ENCODE measurements around the gene ATG9A.
"Not testable (repeated sequence)": the region's sequence is repeated elsewhere in the genome, so short reads cannot be mapped to it uniquely, and the experiment has no call there.

Gene ATG9A

GRCh38 chr2:219209236-219210195, 19.9 kb downstream of the ATG9A start:
- in situ Hi-C loops (cut with MboI; ENCODE audit: low pct_unique_long_range_greater_than_20kb, low sequenced_read_pairs) = no loop called here
- peak; percentile 22 for DNase-seq

GRCh38 chr2:219207884-219208740, 21.3 kb downstream of the ATG9A start:
- no peak for DNase-seq
- in situ Hi-C loops (cut with MboI; ENCODE audit: low pct_unique_long_range_greater_than_20kb, low sequenced_read_pairs) = no loop called here

- in situ Hi-C loops (cut with MboI; ENCODE audit: low pct_unique_long_range_greater_than_20kb, low sequenced_read_pairs) = no loop called here
- DNase-seq = no peak
These were observed 22.1 kb downstream of the ATG9A start for GRCh38 chr2:219207134-219207883.

GRCh38 chr2:219206328-219207133, 22.9 kb downstream of the ATG9A start, which contains the start of gene ZFAND2B:
Gene ZFAND2B, plus strand, starts transcription at chr2:219206782. Its CDS starts 206 bp downstream, at chr2:219206988.
- DNase-seq = peak; percentile 92
- in situ Hi-C loops (cut with MboI; ENCODE audit: low pct_unique_long_range_greater_than_20kb, low sequenced_read_pairs) = no loop called here

GRCh38 chr2:219205981-219206327, 23.5 kb downstream of the ATG9A start:
- no peak for DNase-seq
- in situ Hi-C loops (cut with MboI; ENCODE audit: low pct_unique_long_range_greater_than_20kb, low sequenced_read_pairs) = no loop called here

- in situ Hi-C loops (cut with MboI; ENCODE audit: low pct_unique_long_range_greater_than_20kb, low sequenced_read_pairs) = no loop called here
- DNase-seq = no peak
These were observed 24.3 kb downstream of the ATG9A start for GRCh38 chr2:219205165-219205538.

GRCh38 chr2:219204425-219205164, 24.8 kb downstream of the ATG9A start:
- no peak for DNase-seq
- in situ Hi-C loops (cut with MboI; ENCODE audit: low pct_unique_long_range_greater_than_20kb, low sequenced_read_pairs) = no loop called here

- DNase-seq; in situ Hi-C loops (cut with MboI; ENCODE audit: low pct_unique_long_range_greater_than_20kb, low sequenced_read_pairs): not testable (repeated sequence)
These were observed 28.1 kb downstream of the ATG9A start for GRCh38 chr2:219201331-219201730.

GRCh38 chr2:219200502-219201326, 28.7 kb downstream of the ATG9A start:
- in situ Hi-C loops (cut with MboI; ENCODE audit: low pct_unique_long_range_greater_than_20kb, low sequenced_read_pairs) = not testable (repeated sequence)
- DNase-seq = peak; percentile 31

GRCh38 chr2:219199470-219200211, 29.8 kb downstream of the ATG9A start:
- no peak for DNase-seq
- in situ Hi-C loops (cut with MboI; ENCODE audit: low pct_unique_long_range_greater_than_20kb, low sequenced_read_pairs) = no loop called here

- in situ Hi-C loops (cut with MboI; ENCODE audit: low pct_unique_long_range_greater_than_20kb, low sequenced_read_pairs) = no loop called here
- no peak for DNase-seq
These were observed 30.5 kb downstream of the ATG9A start for GRCh38 chr2:219198974-219199373.

GRCh38 chr2:219197388-219197787, 32.0 kb downstream of the ATG9A start:
- DNase-seq = no peak
- in situ Hi-C loops (cut with MboI; ENCODE audit: low pct_unique_long_range_greater_than_20kb, low sequenced_read_pairs) = no loop called here

- in situ Hi-C loops (cut with MboI; ENCODE audit: low pct_unique_long_range_greater_than_20kb, low sequenced_read_pairs) = no loop called here
- DNase-seq = peak; percentile 15
These were observed 42.5 kb downstream of the ATG9A start for GRCh38 chr2:219186754-219187456.

- DNase-seq = no peak
- in situ Hi-C loops (cut with MboI; ENCODE audit: low pct_unique_long_range_greater_than_20kb, low sequenced_read_pairs) = no loop called here
These were observed 45.3 kb downstream of the ATG9A start for GRCh38 chr2:219184121-219184520.

- in situ Hi-C loops (cut with MboI; ENCODE audit: low pct_unique_long_range_greater_than_20kb, low sequenced_read_pairs) = no loop called here
- no peak for DNase-seq
These were observed 46.2 kb downstream of the ATG9A start for GRCh38 chr2:219183151-219183772.
